ENCODE results near the gene APCDD1. TPM values are rescaled to one million over a fixed set of nuclear protein-coding genes. Genes with fewer than 3 reads are reported as not detected.

The APCDD1 gene
- total RNA-seq (2022; extraction: Qiagen RNA extraction; ENCODE audit: low read depth): not detected in 5 replicates

DNA sequence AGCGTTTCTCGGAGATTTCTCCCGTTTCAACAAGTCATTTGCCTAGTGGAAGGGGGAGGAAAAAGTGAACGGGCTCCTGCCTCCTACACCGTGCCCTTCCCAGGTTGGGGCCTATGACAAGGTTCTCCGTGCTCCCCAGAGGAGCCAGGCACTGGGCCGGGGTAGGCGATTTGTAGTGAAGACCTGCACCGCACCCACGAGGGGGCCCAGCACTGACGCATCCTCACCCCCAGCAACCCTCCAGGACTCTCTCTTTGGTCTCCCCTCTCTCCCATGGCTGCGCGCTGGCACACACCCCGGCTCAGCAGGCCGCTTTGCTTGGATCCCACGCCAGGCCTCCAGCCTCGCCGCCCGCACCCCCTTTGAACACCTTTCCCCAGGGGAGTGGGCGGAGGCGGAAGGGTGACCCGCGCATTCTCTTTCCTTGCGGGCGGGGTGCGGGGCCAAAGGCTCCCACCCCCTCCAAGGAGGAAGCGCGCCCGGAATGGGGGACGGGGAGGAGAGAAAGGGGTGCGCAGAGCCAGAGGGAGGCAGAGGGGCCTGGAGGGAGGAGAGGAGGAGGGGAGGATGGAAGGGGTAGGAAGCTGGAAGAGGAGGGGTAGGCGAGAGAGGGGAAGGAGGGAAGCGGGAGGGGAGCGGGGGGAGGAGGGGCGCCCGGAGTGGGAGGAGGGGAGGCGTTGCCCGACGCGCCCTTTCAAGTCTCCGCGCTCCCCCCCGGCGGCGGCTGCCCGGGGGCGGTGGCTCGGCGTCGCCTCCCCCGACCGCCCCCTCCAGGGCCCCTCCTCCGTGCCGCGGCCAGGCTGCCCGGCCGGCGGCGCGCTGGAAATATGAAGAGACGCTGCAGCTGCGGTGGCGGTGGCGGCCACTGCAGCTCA, at the start of gene APCDD1:
APCDD1 (plus strand) TSS at position 830 of the 875 bp plus-strand sequence. CDS start 347 bp downstream, outside the sequence.

DNA sequence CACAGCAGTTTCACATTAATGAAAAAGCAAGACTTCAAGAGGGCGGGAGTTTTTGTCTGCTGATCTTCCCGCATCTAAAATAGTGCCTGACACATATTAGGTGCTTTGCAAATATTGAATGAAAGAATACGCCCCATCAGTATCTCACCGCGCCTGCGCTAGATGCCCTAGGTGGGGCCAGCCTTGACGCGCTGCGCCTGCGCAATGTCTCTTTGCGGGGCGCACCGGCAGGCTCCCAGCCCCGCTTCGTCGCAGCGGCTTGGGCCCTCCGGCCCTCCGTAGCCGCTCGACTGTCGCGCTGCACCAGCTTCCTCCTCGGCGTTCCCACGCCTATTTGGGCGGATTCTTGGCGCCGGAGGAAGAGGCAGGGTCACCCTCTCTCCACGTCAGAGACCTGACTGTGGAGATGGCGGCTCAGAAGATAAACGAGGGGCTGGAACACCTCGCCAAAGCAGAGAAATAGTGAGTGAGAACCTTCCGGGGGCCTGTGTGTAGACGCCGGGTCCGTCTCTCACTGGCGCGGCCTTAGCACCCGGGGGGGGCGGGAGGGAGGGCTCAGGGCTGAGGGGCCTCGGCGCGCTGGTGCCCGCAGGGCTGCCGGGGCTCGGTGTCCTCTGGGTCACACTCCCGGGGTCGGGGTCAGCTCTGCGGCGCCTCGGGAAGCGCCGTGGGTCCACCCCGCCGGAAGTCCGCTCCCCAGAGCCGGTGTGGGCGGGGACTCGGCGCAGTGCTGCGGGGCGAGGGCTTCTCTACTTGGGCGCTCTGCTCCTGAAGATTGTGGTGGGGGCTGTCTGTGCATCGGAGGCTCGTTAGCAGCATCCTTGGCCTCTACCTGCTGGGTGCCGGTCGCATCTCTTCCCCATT, 71.5 kb downstream of the APCDD1 start, which contains the start of gene NAPG:
NAPG (plus strand) TSS at position 331 of the 864 bp plus-strand sequence; CDS start at position 407, 76 bp downstream.

Other genes starting within 250 kb of the APCDD1 start
- gene NAPG, start 71.4 kb downstream of the APCDD1 start, total RNA-seq (2022; extraction: Qiagen RNA extraction; ENCODE audit: low read depth): 9.3 to 11.2 TPM (median 10.4 TPM) in 5 replicates

Measured in A549 treated with RU486 at 1 μM for 4 hours (cell line).